NOMO-1 treated with DMSO at 0.1 percent for 48 hours (cell line): ENCODE data around the gene ARHGAP1.

ENCODE experiments used
- DNase-seq: peaks from one replicate; lab custom pipeline; 2025; ENCODE audit not compliant: unreplicated experiment; lab: John Stamatoyannopoulos, UW

Gene ARHGAP1

DNA sequence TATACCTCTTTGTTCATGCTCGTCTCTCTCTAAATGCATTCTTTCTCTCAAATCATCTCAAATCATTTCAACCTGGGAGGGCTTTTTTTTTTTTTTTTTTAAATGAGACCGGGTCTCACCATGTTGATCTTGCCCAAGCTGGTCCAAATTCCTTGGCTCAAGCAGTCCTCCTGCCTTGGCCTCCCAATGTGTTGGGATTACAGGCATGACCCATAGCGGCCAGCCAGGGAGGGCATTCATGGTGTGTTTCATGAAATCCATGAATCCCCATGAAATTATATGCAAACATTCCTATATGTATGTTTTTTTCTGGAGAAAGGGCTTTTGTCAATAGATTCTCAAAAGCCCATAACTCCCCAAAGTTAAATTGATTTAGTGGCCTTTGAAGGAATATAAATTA, 56.9 kb downstream of the ARHGAP1 start:
- DNase-seq, result no peak

- no peak for DNase-seq
Measured at GRCh38 chr11:46642627-46643335, 57.6 kb downstream of the ARHGAP1 start.

DNA sequence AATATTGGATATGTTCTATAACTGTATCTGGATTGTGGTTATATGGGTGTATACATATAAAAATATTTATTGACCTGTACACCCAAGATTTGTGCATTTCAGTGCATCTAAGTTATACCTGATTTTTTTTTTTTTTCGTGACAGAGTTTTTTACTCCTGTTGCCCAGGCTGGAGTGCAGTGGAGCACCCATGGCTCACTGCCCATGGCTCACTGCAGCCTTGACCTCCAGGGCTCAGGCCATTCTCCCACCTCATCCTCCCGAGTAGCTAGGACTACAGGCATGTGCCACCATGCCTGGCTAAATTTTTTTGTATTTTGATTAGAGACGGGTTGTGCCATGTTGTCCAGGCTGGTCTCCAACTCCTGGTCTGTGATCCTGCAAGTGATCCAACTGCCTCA, 58.8 kb downstream of the ARHGAP1 start:
- no peak for DNase-seq

DNA sequence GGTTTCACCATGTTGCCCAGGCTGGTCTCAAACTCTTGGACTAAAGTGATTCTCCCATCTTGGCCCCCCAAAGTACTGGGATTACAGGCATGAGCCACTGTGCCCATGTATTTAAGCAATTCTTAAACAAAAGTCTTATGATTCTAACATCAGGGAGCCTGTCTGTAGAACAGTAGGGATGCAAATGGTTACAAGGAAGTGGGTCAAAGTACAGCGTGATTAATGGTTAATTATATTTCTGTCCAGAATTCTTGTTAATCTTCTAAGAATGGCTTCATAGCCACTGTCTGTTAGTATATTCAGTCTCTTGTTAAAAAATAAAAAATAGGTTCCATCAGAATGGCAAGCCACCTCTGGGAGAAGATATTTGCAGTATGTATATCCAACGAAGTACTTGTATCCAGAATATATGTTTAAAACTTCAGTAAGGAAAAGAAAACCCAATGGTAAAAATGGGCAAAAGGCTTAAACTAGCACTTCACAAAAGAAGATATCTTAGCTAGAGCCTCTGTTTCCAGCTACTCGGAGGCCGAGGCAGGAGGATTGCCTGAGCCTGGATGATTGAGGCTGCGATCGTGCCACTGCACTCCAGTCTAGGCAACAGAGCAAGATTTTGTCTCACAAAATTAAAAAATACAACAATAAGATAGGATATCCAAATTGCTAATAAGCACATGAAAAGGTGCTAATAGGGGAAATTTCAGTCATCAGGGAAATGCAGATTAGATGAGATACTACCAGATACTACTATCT, 60.2 kb downstream of the ARHGAP1 start:
- DNase-seq, result no peak

DNA sequence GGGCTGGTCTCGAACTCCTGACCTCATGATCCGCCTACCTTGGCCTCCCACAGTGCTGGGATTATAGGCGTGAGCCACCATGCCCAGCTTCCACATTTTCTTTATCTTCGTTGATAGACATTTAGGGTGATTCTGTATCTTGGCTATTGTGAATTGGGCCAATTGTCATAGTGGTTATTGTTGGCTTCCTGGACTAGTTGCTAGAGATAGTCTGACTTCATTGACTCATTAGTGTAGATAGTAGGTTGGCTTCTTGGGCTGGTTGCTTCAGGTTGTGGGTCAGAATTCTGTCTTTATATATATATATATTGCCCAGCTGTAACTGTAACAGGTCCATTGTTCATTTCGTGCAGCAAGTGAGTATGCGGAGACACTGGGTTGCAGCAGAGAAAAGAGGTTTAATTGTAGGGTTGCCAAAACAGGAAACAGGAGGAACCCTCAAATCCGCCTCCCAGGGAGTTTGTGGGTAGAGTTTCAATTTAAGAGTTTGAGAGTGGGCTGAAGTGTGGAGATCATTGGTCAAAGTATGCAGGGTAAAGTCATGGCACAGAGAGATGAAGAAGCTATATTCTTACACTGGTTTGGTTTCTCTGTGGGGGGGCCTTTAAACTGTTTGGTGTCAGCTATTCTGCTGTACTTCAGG, 61.1 kb downstream of the ARHGAP1 start:
- DNase-seq, result no peak

- no peak for DNase-seq
Measured at GRCh38 chr11:46637546-46637945, 62.9 kb downstream of the ARHGAP1 start.

DNA sequence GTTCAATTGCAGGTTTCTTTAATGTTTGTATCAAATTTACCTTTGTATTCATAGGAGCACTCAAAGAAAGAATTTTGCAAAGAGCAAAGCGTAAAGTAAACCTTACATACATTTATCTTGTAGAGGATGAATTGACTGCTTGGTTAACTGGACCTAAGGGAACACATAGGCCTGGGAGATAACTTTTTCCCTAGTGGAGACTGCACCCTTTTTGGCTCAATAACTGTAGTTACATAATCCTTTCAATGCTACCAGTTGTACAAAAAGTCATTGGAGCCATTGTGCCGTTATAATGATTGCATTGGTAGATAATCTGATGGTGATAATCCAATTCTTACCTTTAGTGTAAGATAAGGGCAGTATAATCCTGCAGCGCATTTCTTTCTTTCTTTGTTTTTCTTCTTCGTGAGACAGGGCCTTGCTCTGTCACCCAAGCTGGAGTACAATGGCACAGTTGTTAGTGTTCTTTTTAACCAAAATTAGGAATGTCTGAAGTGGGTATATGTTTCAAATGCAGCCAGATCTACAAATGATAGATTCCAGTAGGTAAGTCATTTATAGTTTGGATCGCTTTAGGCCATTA, 64.8 kb downstream of the ARHGAP1 start:
- no peak for DNase-seq

DNA sequence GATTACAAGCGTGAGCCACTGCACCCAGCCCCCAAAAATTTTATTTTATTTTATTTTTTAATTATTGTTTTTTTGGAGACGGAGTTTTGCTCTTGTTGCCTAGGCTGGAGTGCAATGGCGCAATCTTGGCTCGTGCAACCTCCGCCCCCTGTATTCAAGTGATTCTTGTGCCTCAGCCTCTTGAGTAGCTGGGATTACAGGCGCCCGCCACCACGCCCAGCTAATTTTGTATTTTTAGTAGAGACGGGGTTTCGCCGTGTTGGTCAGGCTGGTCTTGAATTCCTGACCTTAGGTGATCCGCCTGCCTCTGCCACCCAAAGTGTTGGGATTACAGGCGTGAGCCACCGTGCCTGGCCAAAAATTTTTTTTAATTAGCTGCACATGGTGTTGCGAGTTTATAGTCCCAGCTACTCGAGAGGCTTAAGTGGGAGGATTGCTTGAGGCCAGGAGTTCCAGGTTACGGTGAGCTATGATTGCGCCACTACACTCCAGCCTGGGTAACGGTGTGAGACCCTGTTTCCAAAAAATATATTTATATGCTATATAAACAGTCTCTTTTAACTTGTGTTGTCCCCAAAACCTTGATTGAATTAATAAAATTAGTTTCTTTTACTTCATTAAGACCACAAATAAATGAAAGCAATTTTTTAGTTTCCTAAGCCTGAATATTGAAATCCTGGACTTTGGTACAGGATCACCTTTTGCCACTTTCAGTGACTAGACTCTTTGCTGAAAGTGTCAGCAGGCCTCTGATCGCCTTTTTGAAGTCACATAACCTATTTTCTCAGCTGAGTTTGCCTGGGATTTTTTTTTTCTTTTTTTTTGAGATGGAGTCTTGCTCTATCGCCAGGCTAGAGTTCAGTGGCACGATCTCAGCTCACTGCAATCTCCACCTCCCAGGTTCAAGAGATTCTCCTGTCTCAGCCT, 66.9 kb downstream of the ARHGAP1 start:
- no peak for DNase-seq

DNA sequence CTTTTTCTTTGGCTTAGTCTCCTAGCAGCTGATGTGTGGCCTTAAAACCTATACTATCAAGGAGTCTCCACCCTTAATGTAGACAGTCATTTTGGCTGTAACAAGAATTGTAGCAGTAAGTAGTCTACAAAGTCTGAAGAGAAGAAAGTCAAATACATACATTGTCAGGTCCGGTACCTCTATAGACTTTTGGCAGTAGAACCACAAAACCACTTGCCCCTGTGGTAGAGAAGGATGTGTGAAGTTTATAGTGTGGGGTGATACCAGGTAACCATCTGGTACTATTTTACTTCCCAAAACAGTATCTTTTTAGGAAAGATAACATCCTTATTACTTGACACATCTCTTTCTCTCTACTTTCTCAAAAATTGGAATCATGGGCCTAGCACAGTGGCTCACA, 67.9 kb downstream of the ARHGAP1 start:
- no peak for DNase-seq

- DNase-seq, result no peak
Measured at GRCh38 chr11:46631676-46632075, 68.7 kb downstream of the ARHGAP1 start.

DNA sequence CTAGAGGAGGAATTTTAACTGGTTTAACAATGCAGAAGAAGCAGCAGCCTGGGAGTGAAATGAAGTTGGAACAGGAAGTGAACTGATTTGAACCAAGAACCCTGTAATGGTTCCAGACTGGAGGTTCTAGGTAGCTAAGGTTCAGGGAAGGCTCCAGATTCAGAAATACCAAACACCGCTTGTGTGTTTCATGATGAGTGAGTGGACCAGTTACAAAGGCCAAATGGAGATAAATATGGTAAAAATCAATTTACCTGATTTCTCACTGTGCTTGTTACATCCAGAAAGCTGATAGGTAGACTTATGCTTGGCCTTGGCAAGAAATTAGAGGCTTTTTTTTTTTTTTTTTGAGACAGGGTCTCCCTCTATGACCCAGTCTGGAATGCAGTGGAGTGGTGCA, 70.2 kb downstream of the ARHGAP1 start:
- no peak for DNase-seq

GRCh38 chr11:46628961-46629360, 71.5 kb downstream of the ARHGAP1 start:
- DNase-seq, result no peak
